MV-4-11 (cell line): ENCODE measurements around the gene TSPAN14.
A peak's percentile ranks its signal among the peaks of the same experiment; 100 is the strongest.
"Not testable (repeated sequence)": the region's sequence is repeated elsewhere in the genome, so short reads cannot be mapped to it uniquely, and the experiment has no call there.

ENCODE experiments used
- DNase-seq: peaks from one replicate; lab custom pipeline; 2025; lab: John Stamatoyannopoulos, UW

TSPAN14 gene

DNA sequence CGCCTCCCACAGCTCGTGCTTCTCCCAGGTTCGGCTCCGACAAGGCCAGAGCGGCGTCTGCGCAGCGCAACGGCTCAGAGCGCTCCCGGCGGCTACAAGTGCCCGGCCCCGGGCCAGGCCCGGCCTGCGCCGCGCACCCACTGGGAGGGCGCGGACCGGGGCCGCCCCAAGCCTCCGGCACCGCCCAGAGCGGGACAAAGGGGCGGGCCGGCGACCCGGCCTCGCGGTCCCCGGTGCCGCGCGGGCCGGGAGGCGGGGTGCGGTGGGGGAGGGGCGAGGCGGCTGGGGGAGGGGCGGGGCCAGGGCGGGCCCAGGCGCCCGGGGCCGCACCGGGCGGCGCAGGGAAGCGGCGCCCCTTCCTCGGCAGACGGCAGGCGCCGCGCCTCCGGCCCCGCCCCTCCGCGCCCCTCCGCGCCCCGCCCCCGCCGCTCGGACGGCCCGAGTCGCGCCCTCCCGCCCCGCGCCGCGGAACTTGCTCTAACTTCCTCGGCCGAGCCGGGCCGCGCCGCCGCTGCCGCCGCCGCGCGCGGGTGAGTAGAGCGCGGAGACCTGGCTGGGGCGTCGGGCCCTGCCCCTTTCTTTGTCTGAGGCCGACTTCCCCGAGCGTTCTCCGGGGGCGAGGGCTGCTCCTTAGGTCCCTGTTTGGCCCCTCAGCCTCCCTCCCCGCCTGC lies at the start of gene TSPAN14:
TSS of gene TSPAN14 (plus strand) at position 469 of the 671 bp plus-strand sequence. CDS start 34,924 bp downstream, outside the sequence.
- peak; percentile 44 for DNase-seq

- no peak for DNase-seq
These were observed 49.1 kb upstream of the TSPAN14 start for GRCh38 chr10:80405035-80405434.

- DNase-seq = no peak
These were observed 48.5 kb upstream of the TSPAN14 start for GRCh38 chr10:80405626-80406025.

DNA sequence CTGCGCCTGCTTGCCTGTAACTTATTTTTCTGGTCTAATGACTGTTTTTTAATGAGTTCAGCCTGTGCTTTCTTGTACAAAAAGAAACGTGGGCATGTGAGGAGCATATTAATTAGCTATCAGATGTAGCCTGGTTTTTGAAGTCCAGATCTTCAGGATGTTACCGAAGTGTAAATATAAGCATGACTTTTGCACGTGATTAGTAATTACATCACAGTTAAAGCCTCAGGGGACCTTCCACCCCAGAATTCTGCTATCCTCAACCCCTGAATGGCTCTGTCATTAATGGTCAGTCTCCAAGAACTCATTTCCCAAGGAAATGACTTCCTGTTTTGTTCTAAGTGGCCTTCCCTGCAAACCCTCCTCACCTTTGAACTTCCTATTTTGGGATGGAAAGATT lies 47.9 kb upstream of the TSPAN14 start:
- no peak for DNase-seq

DNA sequence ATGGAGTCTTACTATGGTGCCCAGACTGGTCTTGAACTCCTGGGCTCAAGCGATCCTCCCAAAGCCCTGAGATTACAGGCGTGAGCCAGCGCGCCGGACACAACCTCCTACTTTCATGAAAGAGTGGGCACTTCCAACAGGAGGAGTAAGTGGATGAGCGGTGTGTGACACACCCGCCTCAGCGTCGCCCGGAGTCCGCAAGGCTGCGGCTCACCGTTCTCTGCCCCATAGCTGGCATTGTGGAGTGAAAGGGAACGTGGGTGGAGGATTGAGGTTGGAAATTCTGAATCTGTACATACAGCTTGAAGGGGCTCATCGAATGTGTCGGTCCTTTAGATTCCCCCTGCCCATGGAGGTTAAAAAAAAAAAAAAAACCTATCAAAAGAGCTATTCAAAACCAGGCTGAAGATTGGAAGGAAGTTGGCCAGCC lies 46.3 kb upstream of the TSPAN14 start:
- DNase-seq = no peak

DNA sequence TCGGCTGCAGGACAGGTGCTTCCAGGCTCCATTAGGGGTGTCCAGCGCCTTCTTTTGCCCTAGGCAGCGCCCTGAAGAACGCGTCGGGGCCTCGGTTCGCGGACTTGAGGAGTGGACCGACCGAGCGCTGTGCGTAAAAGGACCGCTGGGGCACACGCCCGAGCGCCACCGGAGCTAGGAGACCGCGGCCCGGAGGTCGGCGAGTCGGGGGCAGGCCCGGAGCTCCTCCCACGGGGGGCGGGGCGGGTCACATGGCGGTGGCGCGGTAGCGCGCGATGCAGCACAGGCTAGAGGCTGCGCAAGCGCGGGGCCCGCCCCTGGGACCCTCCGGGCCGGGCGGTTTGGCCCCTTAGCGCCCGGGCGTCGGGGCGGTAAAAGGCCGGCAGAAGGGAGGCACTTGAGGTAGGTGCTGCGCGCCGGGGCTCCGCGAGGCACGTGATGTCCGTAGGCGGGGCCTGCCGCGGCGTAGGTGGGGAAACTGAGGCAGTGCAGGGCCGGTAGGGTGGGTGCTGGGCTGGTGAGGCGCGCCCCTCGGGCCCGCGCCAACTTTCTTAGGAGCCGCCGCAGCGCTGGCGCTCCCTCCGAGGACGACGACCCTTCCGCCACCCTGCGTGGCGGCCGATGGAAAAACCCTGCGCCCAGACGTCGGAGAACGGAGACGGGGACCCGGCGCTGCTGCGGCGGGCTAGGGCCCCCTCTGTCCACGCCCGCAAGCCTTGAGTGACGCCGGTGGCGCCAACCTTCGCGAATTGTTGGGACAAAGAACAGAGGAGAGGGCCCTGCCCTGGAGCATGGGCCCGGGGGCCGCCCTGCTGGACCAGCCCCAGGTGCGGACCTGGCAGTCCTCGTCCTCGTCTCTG lies 45.6 kb upstream of the TSPAN14 start, which contains the start of gene PRXL2A:
TSS of gene PRXL2A (plus strand) at position 310 of the 860 bp plus-strand sequence. CDS start 11,917 bp downstream, outside the sequence.
- DNase-seq = peak; percentile 27

DNA sequence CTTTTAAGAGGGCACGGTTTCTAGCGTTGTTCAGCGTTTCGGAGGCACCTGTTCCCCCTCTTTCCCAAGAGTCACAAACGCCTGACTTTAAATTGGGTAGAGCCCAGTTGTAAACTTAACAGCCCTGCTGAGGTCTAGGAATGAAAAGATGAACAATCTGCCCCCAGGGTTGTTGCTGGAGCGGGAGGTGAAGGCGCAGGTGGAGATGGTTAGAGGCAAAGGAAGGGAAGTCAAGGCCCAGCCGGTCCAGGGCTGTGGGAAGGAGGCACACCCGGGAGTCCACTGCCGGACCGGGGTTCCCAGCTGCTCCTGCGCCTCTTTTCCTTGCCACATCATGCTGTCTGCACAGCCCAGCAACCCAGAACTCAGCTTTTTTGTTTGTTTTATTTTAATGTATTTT lies 45.0 kb upstream of the TSPAN14 start:
- no peak for DNase-seq

DNA sequence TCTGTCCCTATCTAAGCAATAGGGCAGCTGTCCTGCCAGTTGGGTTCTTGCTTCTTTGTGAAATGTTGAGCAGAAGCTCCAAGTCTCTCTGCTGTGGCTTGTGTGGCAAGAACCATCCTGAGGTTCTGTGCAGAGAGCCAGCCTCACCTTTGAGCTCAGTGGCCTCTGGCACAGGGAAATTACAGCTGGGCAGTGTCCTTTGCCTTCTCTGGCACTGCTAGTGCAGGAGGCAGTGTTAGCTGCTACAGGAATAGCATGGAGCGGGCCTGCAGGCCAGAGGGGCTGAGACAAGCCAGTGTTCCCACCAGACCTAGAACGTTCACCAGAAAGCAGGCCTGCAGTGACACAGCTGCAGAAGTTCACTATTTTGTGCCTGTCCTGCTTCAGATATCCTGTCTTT lies 44.0 kb upstream of the TSPAN14 start:
- DNase-seq = no peak

DNA sequence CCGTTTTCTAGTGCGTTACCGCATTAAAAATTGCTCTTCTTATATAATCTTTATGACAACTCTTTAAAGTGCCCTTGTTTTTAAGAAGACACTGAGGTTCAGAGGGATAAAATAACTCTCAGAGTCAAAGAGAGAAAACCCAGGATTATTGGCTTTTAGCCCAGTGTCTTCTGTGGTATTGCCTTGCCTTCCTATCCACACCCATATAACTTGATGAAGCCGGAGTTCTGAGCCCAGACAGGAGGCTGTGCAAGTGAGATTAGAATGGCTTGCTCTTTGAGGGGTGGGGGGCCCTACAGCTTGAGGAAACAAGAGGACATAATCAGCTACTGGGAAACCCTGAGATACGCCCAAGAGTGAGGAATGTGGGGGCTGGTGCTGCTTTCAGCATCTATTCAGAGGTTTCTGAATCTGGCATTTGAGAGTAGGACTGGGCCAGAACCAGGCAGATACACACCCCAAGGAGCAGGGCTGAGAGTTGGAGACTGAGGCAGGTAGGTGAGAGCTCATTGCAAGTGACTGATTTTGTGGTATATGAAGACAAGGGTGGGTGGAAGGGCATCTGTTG lies 43.4 kb upstream of the TSPAN14 start:
- no peak for DNase-seq

- no peak for DNase-seq
These were observed 42.8 kb upstream of the TSPAN14 start for GRCh38 chr10:80411267-80411668.

- DNase-seq = no peak
These were observed 42.4 kb upstream of the TSPAN14 start for GRCh38 chr10:80411681-80412220.

GRCh38 chr10:80412486-80412885 lies 41.6 kb upstream of the TSPAN14 start:
- DNase-seq = peak; percentile 34

DNA sequence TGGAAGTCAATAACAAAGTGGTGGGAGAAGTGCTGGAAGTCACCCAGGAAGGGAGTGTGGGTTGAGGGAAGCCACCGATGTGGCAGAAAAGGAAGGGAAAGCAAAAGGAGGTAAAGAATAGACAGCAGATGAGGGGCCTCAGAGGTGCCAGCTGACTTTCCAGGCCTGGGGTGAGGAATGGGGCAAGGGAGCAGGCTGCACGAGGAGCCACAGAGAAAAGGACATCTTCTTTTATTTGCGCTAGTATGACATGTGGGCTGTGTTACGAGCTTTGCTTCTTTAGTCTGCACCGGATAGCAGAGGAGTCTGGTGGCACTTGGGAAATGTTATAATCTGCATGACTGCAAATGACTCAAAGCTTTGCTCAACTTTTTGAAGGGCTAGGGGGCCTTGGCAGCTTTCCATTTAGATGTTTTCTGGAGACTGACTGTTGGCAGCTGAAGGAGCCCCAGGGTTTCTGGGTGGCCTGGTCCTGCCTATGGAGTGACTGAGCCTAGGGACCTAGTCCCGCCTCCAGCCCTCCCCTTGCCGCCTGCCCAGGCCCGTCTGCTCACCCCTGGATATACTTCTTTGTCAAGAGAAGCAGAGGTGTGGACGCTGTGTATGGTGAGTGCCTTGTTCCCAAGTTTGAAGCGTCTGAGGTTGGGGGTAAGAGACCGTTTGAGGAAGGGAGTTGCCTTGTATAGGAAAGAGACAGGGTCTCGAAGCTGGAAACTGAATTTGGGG lies 40.7 kb upstream of the TSPAN14 start:
- DNase-seq = peak; percentile 75

- DNase-seq = no peak
These were observed 39.8 kb upstream of the TSPAN14 start for GRCh38 chr10:80414142-80414895.

DNA sequence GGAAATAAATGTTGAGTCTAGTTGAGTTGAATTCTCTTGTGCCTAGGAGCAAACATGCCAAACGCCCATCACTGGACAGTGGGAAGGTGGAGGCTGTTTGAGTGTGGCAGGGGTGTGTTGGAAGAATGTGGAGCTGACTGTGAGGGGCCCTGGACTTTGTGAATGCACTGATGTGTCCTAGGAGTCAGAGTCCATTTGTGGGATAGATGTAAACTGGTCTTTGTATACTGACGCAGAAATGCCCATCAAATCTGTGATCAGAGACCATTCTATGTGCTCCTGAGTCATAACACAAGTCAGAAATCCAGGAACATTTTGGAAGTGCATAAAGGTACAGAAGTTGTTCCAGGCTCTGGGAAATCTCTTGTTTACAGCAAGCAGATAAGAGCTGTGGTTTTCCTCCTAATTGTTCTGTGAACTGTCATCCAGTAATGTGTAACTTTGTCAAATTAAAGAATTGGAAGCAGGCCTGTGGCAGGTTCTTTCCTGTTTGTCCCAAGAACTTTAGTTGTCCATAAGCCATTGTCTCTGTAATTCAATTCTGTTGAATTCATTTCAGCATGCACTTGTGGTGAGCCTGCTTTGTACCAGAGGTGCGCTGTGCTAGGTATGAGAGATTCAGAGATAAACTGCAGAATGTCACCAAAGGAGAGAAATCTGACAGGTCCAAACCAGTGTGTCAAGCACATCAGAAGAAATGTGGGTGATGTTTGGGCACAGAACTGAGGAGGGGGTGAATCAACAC lies 38.2 kb upstream of the TSPAN14 start:
- no peak for DNase-seq

DNA sequence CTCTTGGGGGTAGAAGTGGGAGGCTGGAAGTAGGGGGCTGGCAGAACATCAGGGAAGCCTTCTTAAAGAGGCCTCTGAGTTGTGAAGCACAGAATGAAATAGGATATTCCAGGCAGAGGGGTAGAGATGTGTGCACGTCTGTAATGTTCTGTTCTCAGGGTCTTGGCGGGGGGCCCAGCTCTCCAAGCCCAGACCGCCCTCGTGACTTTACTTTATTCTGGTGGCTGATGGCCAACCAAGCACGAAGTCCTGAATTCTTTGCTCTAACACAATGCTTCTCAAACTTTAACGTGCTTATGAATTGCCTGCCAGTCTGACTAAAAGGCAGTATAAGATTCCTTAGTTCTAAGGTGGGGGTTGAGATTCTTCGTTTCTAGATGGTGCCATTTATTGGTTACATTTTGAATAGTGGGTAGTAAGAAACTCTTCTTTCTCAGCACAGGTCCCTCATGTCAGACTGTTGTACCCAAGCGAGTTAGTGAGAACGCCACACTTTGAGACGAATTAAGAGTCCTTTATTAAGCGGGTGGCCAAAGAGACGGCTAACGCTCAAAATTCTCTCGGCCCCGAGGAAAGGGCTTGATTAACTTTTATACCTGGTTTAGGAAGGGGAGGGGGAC lies 37.5 kb upstream of the TSPAN14 start:
- no peak for DNase-seq

- DNase-seq = not testable (repeated sequence)
These were observed 36.9 kb upstream of the TSPAN14 start for GRCh38 chr10:80417256-80417655.

DNA sequence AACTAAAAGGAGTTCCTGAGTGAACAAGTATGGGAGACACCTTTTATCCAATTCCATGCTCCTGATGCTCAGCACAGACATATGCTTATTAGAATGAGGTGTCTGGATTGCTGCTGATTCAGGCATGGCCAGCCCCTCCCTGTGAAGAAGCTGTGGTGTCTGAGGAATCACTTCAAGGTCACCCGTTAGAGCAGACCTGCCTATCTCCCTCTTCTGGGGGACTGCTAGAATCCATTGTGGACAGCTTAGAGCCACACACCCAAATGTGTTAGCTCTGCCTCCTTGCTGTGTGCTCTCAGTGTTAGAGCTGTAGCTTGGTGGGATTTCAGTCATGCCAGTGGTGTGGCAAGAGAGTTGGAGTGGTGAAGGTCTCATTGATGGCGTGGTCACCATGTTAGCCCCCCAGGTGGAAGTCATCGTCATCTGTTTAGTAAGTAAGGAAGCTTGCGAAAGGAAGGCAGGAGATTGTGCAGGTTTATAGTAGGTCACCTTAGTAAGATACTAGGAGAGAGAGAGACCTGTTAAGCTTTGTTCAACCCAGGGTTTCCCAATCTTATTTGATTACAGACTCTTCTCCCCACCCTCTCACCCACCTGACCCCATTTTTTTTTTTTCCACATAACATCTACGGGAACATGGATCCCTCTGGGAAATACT lies 32.9 kb upstream of the TSPAN14 start:
- no peak for DNase-seq
